ENCODE data around the gene MBOAT7.
"Not testable (repeated sequence)": the region's sequence is repeated elsewhere in the genome, so short reads cannot be mapped to it uniquely, and the experiment has no call there.

Gene MBOAT7

DNA sequence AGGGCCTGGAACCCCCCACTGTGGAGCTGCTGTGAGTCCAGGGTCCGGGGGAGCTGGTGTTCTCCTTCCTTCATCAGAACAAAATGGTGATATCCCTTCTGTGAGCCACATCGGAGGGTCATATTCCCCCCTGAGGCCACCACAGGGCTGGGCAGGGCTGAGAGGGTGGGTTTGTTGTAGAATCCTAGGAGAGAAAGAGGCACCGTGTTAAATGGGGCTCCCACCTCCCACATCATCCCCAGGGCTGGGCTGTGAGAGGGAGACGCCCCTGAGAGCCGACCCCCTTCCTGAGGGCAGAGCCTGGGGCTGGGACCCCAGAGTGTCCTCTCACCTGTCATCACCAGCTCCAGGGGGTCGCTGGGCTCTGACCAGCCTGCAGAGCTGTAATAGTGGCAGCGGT is 32.6 kb upstream of the MBOAT7 start:
- H3K9me3 ChIP-seq (ENCODE audit: control insufficient read depth, low read length); H3K27ac ChIP-seq (ENCODE audit: low read depth, low read length, severe bottlenecking); H3K4me3 ChIP-seq (ENCODE audit: extremely low read depth, insufficient read depth, low read length, poor library complexity, severe bottlenecking); H3K36me3 ChIP-seq (ENCODE audit: control insufficient read depth, insufficient read depth, low read length); H3K4me1 ChIP-seq (ENCODE audit: control insufficient read depth, insufficient read depth, low read length, poor library complexity, severe bottlenecking): not testable (repeated sequence)
- no CpG with 5 or more reads among the region's 7 CpGs for WGBS, 2 experiments (ENCODE audit: insufficient coverage in 2 of 2)

- not testable (repeated sequence) for H3K36me3 ChIP-seq (ENCODE audit: control insufficient read depth, insufficient read depth, low read length); H3K27ac ChIP-seq (ENCODE audit: low read depth, low read length, severe bottlenecking); H3K9me3 ChIP-seq (ENCODE audit: control insufficient read depth, low read length); H3K4me3 ChIP-seq (ENCODE audit: extremely low read depth, insufficient read depth, low read length, poor library complexity, severe bottlenecking); H3K4me1 ChIP-seq (ENCODE audit: control insufficient read depth, insufficient read depth, low read length, poor library complexity, severe bottlenecking)
- no CpG with 5 or more reads among the region's 5 CpGs for WGBS, 2 experiments (ENCODE audit: insufficient coverage in 2 of 2)
Observed at GRCh38 chr19:54219702-54220101, 30.3 kb upstream of the MBOAT7 start.

DNA sequence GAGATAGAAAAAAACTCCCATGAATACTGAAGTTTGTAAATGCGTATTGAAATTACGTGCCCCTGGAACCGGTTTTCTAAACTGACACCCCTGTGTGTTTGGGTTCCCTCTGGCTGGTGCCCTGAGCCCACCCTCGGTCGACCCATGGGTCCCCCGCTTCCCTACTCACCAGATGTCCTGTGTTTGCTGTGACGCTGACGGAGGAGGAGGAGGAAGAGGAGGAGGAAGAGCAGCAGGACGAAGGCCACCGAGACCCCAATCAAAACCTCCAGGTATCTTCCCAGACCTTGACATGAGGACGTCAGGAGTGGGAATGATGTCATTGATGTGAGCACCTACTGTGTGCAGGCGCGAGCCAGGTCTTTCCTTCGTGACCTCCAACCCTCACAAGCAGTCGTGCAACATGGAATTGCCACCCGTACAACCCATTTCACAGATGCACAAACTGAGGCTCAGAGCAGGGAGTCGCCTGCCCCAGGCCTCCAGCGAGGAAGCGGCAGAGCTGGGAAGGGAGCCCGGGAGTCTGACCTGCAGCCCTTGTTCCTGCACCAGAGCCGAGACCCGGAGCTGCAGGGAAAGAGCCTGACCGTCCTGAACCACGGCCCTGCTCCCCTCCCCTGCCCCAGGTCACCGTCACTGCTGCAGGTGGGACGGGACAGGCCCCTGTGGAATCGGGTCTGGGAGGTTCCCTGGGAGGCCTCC is 29.7 kb upstream of the MBOAT7 start:
- WGBS, 2 experiments (ENCODE audit: insufficient coverage in 2 of 2) = 90 to 94% methylated on average over 18 to 20 of the region's 27 CpGs
- H3K36me3 ChIP-seq (ENCODE audit: control insufficient read depth, insufficient read depth, low read length) = no peaks in the 10 kb centered on the region

DNA sequence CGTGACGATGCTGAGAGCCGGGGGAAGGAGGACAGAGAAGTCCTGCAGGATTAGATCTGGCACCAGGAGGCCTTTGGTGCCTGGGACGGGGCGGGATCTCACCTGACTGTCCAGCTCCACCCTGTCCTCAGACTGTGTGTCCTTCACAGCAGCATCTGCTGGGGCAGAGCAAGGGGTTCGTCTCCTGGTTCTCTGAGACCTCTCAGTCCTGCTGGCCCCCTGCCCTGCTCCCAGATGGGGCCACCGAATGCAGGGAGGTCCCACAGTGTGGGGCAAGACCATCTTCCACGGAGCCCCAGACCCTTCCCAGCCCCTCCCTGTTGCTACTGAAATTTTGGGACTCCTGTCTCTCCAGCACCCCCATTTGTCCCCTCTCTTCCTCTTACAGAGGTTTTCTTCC is 28.9 kb upstream of the MBOAT7 start:
- H3K36me3 ChIP-seq (ENCODE audit: control insufficient read depth, insufficient read depth, low read length) = no peaks in the 10 kb centered on the region
- no peaks in the 10 kb centered on the region for H3K9me3 ChIP-seq (ENCODE audit: control insufficient read depth, low read length)
- no peak overlapping the region for H3K27ac ChIP-seq (ENCODE audit: low read depth, low read length, severe bottlenecking)
- H3K4me3 ChIP-seq (ENCODE audit: extremely low read depth, insufficient read depth, low read length, poor library complexity, severe bottlenecking) = no peak overlapping the region
- no peaks in the 10 kb centered on the region for H3K4me1 ChIP-seq (ENCODE audit: control insufficient read depth, insufficient read depth, low read length, poor library complexity, severe bottlenecking)
- WGBS, 2 experiments (ENCODE audit: insufficient coverage in 2 of 2) = 78 to 84% methylated on average over 5 to 8 of the region's 8 CpGs

More for the DNA sequence above, 29.7 kb upstream of the MBOAT7 start:
- H3K9me3 ChIP-seq (ENCODE audit: control insufficient read depth, low read length) = no peaks in the 10 kb centered on the region
- no peak overlapping the region for H3K27ac ChIP-seq (ENCODE audit: low read depth, low read length, severe bottlenecking)
- no peaks in the 10 kb centered on the region for H3K4me1 ChIP-seq (ENCODE audit: control insufficient read depth, insufficient read depth, low read length, poor library complexity, severe bottlenecking)
- no peak overlapping the region for H3K4me3 ChIP-seq (ENCODE audit: extremely low read depth, insufficient read depth, low read length, poor library complexity, severe bottlenecking)

- WGBS, 2 experiments (ENCODE audit: insufficient coverage in 2 of 2) = 56 to 79% methylated on average over 5 to 13 of the region's 20 CpGs
- not testable (repeated sequence) for H3K36me3 ChIP-seq (ENCODE audit: control insufficient read depth, insufficient read depth, low read length); H3K4me3 ChIP-seq (ENCODE audit: extremely low read depth, insufficient read depth, low read length, poor library complexity, severe bottlenecking); H3K9me3 ChIP-seq (ENCODE audit: control insufficient read depth, low read length); H3K4me1 ChIP-seq (ENCODE audit: control insufficient read depth, insufficient read depth, low read length, poor library complexity, severe bottlenecking); H3K27ac ChIP-seq (ENCODE audit: low read depth, low read length, severe bottlenecking)
Observed at GRCh38 chr19:54217517-54218247, 28.3 kb upstream of the MBOAT7 start.

DNA sequence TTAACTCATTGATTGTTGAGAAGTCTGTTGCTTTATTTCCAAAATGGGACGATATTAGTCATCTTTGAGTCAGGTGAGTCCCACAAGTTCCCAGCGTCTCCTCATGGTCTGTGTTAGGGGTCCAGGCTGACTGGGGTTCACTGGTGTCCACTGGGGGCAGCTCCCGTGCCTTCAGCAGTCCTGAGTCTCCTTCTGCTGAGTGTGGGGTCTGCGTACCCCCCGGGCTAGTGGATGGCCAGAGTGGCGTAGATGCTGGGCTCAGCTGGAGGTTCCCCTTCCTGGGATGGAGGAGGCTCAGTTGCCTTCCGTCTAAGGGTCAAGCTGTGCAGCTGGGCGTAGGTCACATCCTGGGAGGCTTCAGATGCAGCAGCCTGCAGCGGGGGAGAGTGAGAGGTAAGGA is 27.5 kb upstream of the MBOAT7 start:
- Histone ChIP-seq H3K4me3 (ENCODE audit: extremely low read depth, insufficient read depth, low read length, poor library complexity, severe bottlenecking) (no peak overlapping the region), H3K36me3 (ENCODE audit: control insufficient read depth, insufficient read depth, low read length) (no peaks in the 10 kb centered on the region), H3K9me3 (ENCODE audit: control insufficient read depth, low read length) (no peaks in the 10 kb centered on the region), H3K4me1 (ENCODE audit: control insufficient read depth, insufficient read depth, low read length, poor library complexity, severe bottlenecking) (no peaks in the 10 kb centered on the region), H3K27ac (ENCODE audit: low read depth, low read length, severe bottlenecking) (no peak overlapping the region)
- WGBS, 2 experiments (ENCODE audit: insufficient coverage in 2 of 2) = 94 to 100% methylated on average over 3 to 5 of the region's 9 CpGs

GRCh38 chr19:54214734-54215133 is 25.4 kb upstream of the MBOAT7 start:
- H3K4me1 ChIP-seq (ENCODE audit: control insufficient read depth, insufficient read depth, low read length, poor library complexity, severe bottlenecking); H3K36me3 ChIP-seq (ENCODE audit: control insufficient read depth, insufficient read depth, low read length); H3K4me3 ChIP-seq (ENCODE audit: extremely low read depth, insufficient read depth, low read length, poor library complexity, severe bottlenecking); H3K9me3 ChIP-seq (ENCODE audit: control insufficient read depth, low read length); H3K27ac ChIP-seq (ENCODE audit: low read depth, low read length, severe bottlenecking): not testable (repeated sequence)
- 100% methylated on average over 3 of the region's 19 CpGs; no CpG with 5 or more reads in 1 of the 2 experiments for WGBS, 2 experiments (ENCODE audit: insufficient coverage in 2 of 2)

- not testable (repeated sequence) for H3K27ac ChIP-seq (ENCODE audit: low read depth, low read length, severe bottlenecking); H3K36me3 ChIP-seq (ENCODE audit: control insufficient read depth, insufficient read depth, low read length); H3K4me1 ChIP-seq (ENCODE audit: control insufficient read depth, insufficient read depth, low read length, poor library complexity, severe bottlenecking); H3K9me3 ChIP-seq (ENCODE audit: control insufficient read depth, low read length); H3K4me3 ChIP-seq (ENCODE audit: extremely low read depth, insufficient read depth, low read length, poor library complexity, severe bottlenecking)
- WGBS, 2 experiments (ENCODE audit: insufficient coverage in 2 of 2) = no CpG with 5 or more reads among the region's 5 CpGs
Observed at GRCh38 chr19:54214217-54214616, 24.8 kb upstream of the MBOAT7 start.

DNA sequence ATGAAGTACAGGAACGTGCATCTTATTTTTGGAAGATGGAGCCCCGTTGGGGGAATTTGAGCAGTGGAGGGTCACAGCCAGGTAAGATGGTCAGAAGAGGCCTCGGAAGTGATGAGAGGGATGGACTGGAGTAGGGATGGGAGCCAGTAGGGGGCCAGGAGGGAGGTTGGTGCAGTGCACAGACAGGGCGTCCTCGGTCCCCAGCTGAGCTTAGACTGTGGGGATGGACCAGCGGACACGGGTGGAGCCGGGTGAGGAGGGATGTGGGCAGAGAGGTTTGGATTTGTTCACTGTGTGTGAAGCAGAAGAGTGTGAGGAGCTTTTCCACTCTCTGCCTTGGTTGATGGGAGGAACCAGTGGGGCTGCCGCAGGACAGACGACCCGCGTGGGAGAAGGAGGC is 21.9 kb upstream of the MBOAT7 start:
- Histone ChIP-seq H3K36me3 (ENCODE audit: control insufficient read depth, insufficient read depth, low read length) (peaks cover 31% of the 10 kb centered on the region), H3K9me3 (ENCODE audit: control insufficient read depth, low read length) (no peaks in the 10 kb centered on the region), H3K27ac (ENCODE audit: low read depth, low read length, severe bottlenecking) (peak overlapping the region; percentile 29), H3K4me3 (ENCODE audit: extremely low read depth, insufficient read depth, low read length, poor library complexity, severe bottlenecking) (no peak overlapping the region), H3K4me1 (ENCODE audit: control insufficient read depth, insufficient read depth, low read length, poor library complexity, severe bottlenecking) (peaks cover 8% of the 10 kb centered on the region)
- WGBS, 2 experiments (ENCODE audit: insufficient coverage in 2 of 2) = 86 to 93% methylated on average over 8 to 12 of the region's 12 CpGs

DNA sequence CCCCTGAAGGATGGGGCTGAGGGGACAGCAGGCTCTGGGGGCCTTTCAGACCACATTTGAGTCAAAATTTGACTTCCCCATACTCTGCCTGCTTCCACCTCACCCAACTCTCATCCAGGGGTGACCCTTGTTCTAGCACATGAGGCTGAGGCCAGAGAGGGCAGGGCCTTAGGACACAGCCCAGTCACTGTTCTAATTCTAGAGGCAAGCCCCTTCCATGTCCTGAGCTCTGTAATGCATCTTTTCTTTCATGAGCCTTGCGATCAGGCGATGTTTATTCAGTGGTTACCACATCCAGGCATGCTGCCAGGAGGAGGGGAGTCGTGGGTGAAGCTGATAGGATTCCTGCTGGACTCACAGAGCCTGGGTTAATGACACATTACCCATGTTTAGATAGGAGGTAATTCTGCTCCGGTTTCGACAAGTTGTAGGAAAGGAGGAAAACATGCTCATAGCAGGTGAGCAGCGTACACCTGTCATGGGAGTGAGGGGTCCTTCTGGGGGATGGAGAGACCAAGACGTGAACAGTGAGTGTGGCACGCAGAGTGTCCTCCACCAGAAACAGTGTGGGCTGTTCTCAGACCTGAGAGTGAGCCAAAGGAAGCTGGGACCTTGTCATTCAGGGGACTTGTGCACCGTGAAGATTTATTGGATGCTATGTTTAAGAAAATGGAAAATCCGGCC is 20.6 kb upstream of the MBOAT7 start:
- H3K4me1 ChIP-seq (ENCODE audit: control insufficient read depth, insufficient read depth, low read length, poor library complexity, severe bottlenecking) = peaks cover 11% of the 10 kb centered on the region
- H3K27ac ChIP-seq (ENCODE audit: low read depth, low read length, severe bottlenecking) = peak overlapping the region; percentile 49
- 90 to 92% methylated on average over 10 of the region's 10 CpGs for WGBS, 2 experiments (ENCODE audit: insufficient coverage in 2 of 2)
- no peak overlapping the region for H3K4me3 ChIP-seq (ENCODE audit: extremely low read depth, insufficient read depth, low read length, poor library complexity, severe bottlenecking)
- no peaks in the 10 kb centered on the region for H3K9me3 ChIP-seq (ENCODE audit: control insufficient read depth, low read length)
- H3K36me3 ChIP-seq (ENCODE audit: control insufficient read depth, insufficient read depth, low read length) = peaks cover 44% of the 10 kb centered on the region

All from mesodermal cell (in vitro differentiated cells).